Measurements from ENCODE around the gene FBXO31.
A peak's percentile ranks its signal among the peaks of the same experiment; 100 is the strongest.
"Not testable (repeated sequence)": the region's sequence is repeated elsewhere in the genome, so short reads cannot be mapped to it uniquely, and the experiment has no call there.

Gene FBXO31

GRCh38 chr16:87410968-87411367 is 27.4 kb upstream of the FBXO31 start:
- no peak for DNase-seq

GRCh38 chr16:87410530-87410929 is 27.0 kb upstream of the FBXO31 start:
- no peak for DNase-seq

DNA sequence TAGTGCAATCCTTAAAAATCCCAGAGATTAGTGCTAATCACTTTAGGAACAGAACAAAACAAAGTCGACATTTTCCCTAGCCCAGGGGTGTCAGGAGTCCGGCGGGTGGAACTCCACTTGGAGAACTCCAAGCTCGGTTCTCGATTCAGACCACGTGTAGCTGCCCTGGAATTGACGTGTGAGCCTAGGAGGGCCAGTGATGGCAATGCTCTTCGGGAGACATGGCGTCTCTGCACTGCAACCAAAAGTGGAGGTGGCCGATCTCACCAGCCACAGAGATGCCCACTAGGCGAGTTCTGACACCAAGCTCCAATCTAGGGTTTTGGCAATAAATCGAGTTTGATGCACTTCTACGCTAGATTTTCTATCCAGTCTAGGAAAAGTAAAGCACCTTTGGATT is 26.2 kb upstream of the FBXO31 start:
- DNase-seq, result no peak

DNA sequence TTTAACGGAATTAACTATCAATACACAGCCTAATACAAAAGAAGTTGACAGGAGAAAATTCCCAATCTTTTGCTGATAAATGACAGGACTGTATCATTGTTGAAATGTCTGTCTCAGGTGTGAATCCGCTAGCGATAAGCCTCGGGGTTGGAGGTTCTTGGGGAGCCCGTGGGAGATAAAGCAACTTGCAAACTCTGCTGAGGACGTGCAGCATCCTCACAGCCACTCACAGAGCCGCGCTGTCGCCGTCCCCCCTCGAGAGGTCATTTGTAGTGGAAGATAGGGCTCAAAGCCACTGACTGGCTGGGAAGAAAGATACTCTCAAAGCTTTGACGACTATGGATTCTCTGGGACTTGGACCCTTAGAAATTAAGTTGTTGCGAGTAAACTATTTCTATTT is 25.6 kb upstream of the FBXO31 start:
- no peak for DNase-seq

DNA sequence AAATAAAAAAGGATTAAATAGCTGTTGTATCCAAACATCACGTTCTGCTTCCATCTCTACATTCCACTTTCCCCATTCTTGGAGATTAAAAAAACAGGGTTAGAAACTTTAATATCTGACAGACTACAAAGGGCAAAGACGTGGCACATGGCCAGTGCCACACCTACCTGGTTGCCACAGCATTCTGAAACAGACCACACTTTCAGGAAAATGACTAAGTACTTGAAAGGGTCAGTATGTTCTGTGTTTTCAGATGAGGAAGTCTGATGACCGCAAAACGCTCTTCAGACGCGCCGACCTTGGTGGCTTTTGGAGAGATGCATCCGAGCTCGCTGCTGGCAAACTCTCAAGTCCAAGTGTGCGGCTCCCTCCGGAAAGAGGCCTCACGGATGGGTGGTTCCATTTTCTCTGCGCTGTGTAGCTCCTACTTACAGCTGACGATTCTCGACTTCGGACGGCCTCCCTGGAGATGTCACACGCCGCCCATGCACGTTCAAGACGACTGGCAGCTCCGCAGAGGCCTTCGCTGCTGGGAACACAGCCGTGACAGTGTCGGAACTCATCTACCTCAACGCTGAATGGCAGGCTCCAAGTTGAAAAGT is 24.0 kb upstream of the FBXO31 start:
- peak; percentile 92 for DNase-seq

DNA sequence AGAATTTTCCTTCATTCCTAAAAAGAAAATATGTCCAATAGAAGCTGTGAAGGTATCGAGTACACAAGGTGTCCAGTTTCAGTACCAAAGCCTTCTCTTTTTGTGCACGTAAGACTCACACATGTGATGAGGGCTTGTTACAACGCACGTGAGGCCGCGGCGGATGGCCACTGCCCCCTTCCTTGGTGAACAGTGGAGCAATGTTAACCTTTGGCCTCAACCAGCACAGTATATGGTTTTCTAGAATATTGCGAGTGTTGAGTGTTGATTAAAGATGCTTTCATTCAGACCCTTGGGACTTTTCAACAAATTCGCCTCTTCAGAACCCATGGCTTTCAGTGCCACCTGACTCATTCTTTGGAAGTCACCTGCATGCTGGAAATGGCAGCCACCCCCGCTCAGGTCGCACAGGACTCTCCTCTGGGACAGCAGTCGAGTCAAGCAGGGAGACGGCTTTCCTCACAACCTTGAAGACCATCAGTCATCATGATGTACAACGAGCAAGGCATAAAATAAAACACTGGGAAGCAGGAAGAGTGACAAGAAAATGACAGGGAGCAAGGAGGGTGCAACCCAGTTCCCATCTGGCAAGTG is 23.0 kb upstream of the FBXO31 start:
- DNase-seq, result no peak

GRCh38 chr16:87404764-87405625 is 21.4 kb upstream of the FBXO31 start:
- peak; percentile 30 for DNase-seq

DNA sequence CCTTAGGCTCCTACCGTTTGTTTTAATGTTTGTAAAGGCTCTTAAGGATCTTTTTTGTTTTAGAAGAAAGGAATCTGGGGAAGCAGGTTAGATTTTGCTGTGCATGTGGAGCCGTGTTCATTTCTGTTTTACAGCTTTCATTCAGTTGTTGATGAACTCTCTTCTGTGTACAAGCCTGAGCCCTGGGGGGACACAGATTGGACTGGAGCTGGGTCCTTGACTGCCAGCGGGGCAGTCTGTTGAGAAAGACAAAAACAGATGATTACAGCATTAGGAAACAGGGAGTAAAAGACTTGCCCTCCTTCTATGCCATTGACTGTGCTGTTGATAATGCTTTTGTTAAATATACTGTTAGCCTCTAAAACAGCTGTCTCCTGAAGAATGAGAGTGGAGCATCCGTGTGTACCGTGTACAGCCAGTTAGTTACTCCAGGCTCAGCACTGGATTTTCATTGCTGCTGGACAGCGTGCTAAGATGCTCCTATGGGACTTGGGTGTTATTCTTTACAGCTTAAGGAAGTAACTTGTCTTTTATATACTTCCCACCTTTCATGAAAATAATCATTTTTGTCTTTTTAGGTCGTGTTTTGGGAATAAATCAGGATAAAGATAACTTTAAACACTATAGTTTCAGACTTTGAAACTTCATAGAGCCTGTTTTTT is 11.7 kb upstream of the FBXO31 start:
- no peak for DNase-seq

DNA sequence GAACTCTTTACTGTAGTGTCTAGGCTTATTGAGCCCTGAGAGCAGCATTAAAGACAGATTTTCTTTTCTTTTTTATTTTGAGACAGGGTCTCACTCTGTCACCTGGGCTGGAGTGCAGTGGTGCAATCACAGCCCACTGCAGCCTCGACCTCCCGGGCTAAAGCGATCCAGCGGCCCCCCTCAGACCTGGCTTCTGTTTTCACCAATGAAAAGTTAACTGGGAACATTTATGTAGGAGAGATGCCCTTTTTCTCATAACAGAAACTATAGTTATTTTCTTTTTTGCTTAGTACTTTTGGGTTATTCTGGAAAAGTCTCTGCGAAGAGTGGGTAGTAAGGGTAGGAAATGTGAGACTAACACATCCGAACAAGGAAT is 10.1 kb upstream of the FBXO31 start:
- no peak for DNase-seq

GRCh38 chr16:87392821-87393679 is 9.5 kb upstream of the FBXO31 start:
- peak; percentile 59 for DNase-seq

- peak; percentile 98 for DNase-seq
These were observed 8.6 kb upstream of the FBXO31 start, which contains the start of gene MAP1LC3B for GRCh38 chr16:87391950-87392820. TSS of gene MAP1LC3B (plus strand) at chr16:87392336. CDS start at chr16:87392428, 92 bp downstream.

DNA sequence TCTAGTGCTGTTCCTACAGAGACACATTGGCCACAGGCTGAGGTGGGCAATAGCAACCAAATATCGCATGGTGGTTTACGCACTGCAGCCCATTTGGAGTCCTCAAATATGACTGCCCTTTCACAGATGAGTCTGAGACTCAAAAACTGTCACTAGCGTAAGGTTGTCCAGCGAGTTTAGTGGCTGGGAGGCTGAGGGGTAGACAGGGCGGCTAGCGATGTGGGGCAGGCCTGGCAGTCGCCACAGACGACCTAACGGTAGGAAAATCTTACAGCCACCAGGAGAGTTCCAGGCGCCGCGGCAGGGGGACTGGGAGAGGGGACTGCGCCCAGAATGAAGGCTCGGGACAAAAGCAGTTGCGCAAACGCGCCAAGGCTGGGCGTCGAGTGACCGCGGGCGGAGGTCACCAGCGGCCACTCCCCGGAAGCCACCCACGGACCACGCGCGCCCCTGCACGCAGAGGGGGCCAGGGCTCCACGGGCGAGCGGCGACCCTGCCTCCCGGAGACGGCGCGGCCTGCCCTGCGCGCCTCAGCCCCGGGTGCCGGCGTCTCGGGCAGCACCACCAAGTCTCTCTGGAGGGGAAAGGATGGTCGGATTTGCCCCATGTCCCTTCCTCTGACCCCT is 7.9 kb upstream of the FBXO31 start:
- peak; percentile 82 for DNase-seq

DNA sequence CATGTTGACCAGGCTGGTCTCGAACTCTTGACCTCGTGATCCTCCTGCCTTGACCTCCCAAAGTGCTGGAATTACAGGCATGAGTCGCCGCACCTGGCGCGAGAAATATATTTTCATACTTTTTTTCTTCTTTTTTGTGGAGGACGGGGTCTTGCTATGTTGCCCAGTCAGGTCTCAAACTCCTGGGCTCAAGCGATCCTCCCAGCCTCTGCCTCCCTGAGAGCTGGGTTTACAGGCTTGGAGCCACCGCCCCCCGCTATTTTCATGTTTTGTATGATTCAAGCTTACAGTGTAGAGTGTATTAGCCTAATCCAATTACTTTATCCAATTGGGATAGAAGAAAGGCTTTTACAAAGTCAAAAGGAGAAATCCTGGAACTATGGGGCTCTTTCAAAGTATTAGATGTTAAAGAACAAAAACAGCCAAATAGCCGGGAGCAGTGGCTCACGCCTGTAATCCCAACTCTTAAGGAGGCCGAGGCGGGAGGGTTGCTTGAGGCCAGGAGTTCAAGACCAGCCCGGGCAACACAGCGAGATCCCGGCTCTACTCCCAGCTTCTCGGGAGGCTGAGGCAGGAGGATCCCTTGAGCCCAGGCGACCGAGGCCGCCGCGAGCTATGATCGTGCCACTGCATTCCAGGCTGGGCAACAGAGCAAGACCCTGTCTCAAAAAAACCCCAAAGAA is 7.2 kb upstream of the FBXO31 start:
- no peak for DNase-seq

DNA sequence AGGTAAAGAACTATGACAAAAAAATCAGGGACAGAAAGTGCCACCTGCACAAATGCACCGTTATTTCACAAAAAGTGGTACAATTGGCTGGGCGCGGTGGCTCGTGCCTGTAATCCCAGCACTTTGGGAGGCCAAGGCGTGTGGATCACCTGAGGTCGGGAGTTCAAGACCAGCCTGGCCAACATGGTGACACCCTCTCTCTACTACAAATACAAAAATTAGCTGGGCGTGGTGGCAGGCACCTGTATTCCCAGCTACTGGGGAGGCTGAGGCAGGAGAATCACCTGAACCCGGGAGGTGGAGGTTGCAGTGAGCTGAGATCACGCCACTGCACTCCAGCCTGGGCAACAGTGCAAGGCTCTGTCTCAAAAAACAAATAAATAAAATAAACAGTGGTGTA is 6.3 kb upstream of the FBXO31 start:
- not testable (repeated sequence) for DNase-seq

GRCh38 chr16:87389245-87389644 is 5.7 kb upstream of the FBXO31 start:
- DNase-seq, result peak; percentile 58

DNA sequence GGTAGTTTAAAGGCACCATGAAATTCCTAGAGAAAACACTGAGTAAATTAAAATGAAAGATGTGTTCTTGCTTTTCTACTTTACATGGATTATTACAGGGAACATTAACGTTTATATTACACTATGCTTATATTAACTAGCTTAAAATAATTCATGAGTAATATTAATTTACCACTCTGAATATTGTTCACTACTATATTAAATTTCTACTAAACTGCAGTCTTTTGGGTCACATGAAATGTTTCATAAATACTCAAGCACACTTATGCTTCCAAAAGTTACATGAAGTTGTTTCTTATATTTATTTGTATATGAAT is 5.2 kb upstream of the FBXO31 start:
- DNase-seq, result no peak

- DNase-seq, result peak; percentile 99
These were observed 4.6 kb upstream of the FBXO31 start for GRCh38 chr16:87387942-87388817.

- DNase-seq, result not testable (repeated sequence)
These were observed 1.2 kb upstream of the FBXO31 start for GRCh38 chr16:87384875-87385167.

DNA sequence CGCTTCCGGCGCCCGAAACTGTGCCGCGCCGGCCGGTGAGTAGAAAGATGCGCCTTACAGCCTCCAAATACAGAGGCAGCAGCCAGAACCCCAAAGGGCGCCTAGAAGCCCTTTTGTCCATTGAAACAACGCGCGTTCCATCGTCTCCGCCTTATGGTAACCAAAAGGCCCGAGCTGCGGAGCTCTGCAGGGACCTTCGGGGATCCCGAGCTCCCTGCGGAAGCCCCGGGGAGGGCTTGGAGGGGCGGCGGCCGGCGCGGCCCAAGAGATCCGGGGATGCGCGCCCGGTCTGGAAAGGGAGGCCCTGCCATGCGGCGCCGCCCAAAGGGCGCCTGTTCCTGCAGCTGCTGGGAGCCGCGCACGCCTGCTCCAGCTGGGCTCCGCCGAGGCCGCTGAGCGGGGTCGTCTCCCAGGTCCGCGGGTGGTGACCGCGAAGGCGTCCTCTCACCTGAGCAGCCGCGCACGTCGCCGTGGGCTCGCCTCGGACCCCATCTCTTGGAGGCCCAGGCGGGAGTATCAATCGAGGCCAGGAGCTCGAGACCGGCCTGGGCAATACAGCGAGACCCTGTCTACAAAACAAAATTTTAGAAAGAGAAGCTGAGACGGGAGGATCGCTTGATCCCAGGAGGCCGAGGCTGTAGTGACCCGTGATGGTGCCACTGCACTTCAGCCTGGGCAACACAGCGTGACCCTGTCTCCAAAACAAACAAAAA is 742 bp upstream of the FBXO31 start:
- no peak for DNase-seq

All from OCI-M1 (cell line).